ENCODE measurements around the gene FGFR2.

The FGFR2 gene

GRCh38 chr10:121442086-121442935, 155.9 kb downstream of the FGFR2 start:
- no peak for DNase-seq

- no peak for DNase-seq
These were observed 157.8 kb downstream of the FGFR2 start for GRCh38 chr10:121440461-121440860.

GRCh38 chr10:121438333-121438732, 159.9 kb downstream of the FGFR2 start:
- no peak for DNase-seq

- no peak for DNase-seq
These were observed 160.6 kb downstream of the FGFR2 start for GRCh38 chr10:121437596-121437995.

GRCh38 chr10:121436630-121437341, 161.5 kb downstream of the FGFR2 start:
- no peak for DNase-seq

- no peak for DNase-seq
These were observed 162.0 kb downstream of the FGFR2 start for GRCh38 chr10:121436281-121436629.

- no peak for DNase-seq
These were observed 163.0 kb downstream of the FGFR2 start for GRCh38 chr10:121435099-121435875.

- DNase-seq: no peak
These were observed 164.3 kb downstream of the FGFR2 start for GRCh38 chr10:121433965-121434364.

- DNase-seq: no peak
These were observed 169.4 kb downstream of the FGFR2 start for GRCh38 chr10:121428867-121429266.
